Endothelial cell of umbilical vein (primary cell): Measurements from ENCODE around the gene FAM53B.

Experiments used
- EZH2 ChIP-seq: IDR thresholded peaks from 2 replicates; pipeline ENCODE4 v1.6.1; 2012; ENCODE audit warnings: borderline replicate concordance, low read depth, mild to moderate bottlenecking, moderate library complexity, low read length, inconsistent platforms; ENCODE audit not compliant: severe bottlenecking
- JUN ChIP-seq: IDR thresholded peaks from 2 replicates; pipeline ENCODE4 v1.6.1; 2011; ENCODE audit warnings: borderline replicate concordance, low read depth; ENCODE audit not compliant: insufficient read length, insufficient read depth
- POLR2A ChIP-seq: IDR thresholded peaks from 2 replicates; pipeline ENCODE4 v1.6.1; 2012; ENCODE audit warnings: low read depth, mild to moderate bottlenecking, control low read depth, low read length
- POLR2AphosphoS5 ChIP-seq: IDR thresholded peaks from 2 replicates; pipeline ENCODE4 v1.6.1; 2012; ENCODE audit warnings: low read depth, mild to moderate bottlenecking, control low read depth, low read length, moderate library complexity; ENCODE audit not compliant: insufficient read depth
- TF ChIP-seq, protein P1 (sequence below), 2 donors: IDR thresholded peaks; 1 replicate in 1 of 2; 2 replicates in 1 of 2; pipeline ENCODE4 v1.5.1; 2011; ENCODE audit warnings: low read length in 2 of 2, mild to moderate bottlenecking in 2 of 2, moderate library complexity in 2 of 2, control low read depth in 1 of 2, inconsistent platforms in 1 of 2, low read depth in 1 of 2; ENCODE audit not compliant: insufficient read depth in 1 of 2; ENCODE audit errors: extremely low read depth in 1 of 2
- TF ChIP-seq, protein P2 (sequence below): IDR thresholded peaks from 2 replicates; pipeline ENCODE4 v1.6.1; 2011; ENCODE audit not compliant: insufficient read depth, insufficient read length

DNA sequence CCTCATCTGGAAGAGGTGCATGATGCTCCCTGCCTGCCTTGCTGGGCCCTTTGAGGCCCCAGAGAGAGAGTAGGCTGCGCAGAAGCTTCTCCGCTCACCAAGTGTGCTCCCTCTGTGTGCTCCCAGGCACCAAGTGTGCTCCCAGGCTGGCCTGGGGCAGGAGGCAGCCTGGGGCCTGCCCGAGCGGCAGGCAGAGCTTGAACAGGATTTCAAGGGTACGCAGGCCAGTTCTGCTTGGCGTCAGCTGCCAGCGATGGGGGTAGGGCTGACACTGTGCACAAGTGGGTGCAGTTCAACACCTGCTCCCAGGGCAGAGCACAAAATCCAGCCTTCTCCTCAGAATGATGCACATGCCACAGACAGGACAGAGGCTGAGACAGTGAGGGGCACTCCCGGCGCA lies 119.7 kb downstream of the FAM53B start:
- TF ChIP-seq EZH2 = no peak
- TF ChIP-seq, protein P1, sequence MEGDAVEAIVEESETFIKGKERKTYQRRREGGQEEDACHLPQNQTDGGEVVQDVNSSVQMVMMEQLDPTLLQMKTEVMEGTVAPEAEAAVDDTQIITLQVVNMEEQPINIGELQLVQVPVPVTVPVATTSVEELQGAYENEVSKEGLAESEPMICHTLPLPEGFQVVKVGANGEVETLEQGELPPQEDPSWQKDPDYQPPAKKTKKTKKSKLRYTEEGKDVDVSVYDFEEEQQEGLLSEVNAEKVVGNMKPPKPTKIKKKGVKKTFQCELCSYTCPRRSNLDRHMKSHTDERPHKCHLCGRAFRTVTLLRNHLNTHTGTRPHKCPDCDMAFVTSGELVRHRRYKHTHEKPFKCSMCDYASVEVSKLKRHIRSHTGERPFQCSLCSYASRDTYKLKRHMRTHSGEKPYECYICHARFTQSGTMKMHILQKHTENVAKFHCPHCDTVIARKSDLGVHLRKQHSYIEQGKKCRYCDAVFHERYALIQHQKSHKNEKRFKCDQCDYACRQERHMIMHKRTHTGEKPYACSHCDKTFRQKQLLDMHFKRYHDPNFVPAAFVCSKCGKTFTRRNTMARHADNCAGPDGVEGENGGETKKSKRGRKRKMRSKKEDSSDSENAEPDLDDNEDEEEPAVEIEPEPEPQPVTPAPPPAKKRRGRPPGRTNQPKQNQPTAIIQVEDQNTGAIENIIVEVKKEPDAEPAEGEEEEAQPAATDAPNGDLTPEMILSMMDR (IDR thresholded peaks at IDR 0.05; ENCODE audit: extremely low read depth in 1 of 2, insufficient read depth in 1 of 2, low read depth in 1 of 2, low read length in 2 of 2) = no peak
- TF ChIP-seq POLR2A = no peak
- no peak for TF ChIP-seq POLR2AphosphoS5
- no peak for TF ChIP-seq JUN
- TF ChIP-seq, protein P2, sequence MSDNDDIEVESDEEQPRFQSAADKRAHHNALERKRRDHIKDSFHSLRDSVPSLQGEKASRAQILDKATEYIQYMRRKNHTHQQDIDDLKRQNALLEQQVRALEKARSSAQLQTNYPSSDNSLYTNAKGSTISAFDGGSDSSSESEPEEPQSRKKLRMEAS = no peak
